Measurements from ENCODE around the gene CKM.
"Not testable (repeated sequence)": the region's sequence is repeated elsewhere in the genome, so short reads cannot be mapped to it uniquely, and the experiment has no call there.

The CKM gene

GRCh38 chr19:45269939-45270338 lies 52.7 kb downstream of the CKM start:
- H3K4me3 ChIP-seq (ENCODE audit: low read depth, low read length); H3K27me3 ChIP-seq (ENCODE audit: insufficient read depth, low read depth, severe bottlenecking); DNase-seq; H3K27ac ChIP-seq; H3K9me3 ChIP-seq (ENCODE audit: severe bottlenecking): not testable (repeated sequence)
- 0 out of 2 replicates have a peak, but pooled peaks have one; percentile 8 for TF ChIP-seq CTCF (IDR thresholded peaks at IDR 0.05; ENCODE audit: low read depth, low read length)
- peaks cover 42% of the 10 kb centered on the region for H3K36me3 ChIP-seq

GRCh38 chr19:45267296-45267695 lies 55.4 kb downstream of the CKM start:
- Histone ChIP-seq H3K9me3 (ENCODE audit: severe bottlenecking) (no peaks in the 10 kb centered on the region), H3K4me3 (ENCODE audit: low read depth, low read length) (no peak overlapping the region), H3K27me3 (ENCODE audit: insufficient read depth, low read depth, severe bottlenecking) (no peaks in the 10 kb centered on the region), H3K36me3 (peaks cover 30% of the 10 kb centered on the region), H3K27ac (no peak overlapping the region)
- no peak for DNase-seq
- TF ChIP-seq CTCF (IDR thresholded peaks at IDR 0.05; ENCODE audit: low read depth, low read length), result no peak

GRCh38 chr19:45265375-45265774 lies 57.3 kb downstream of the CKM start:
- H3K4me3 ChIP-seq (ENCODE audit: low read depth, low read length), result no peak overlapping the region
- no peak for DNase-seq
- TF ChIP-seq CTCF (IDR thresholded peaks at IDR 0.05; ENCODE audit: low read depth, low read length), result no peak
- H3K27me3 ChIP-seq (ENCODE audit: insufficient read depth, low read depth, severe bottlenecking), result no peaks in the 10 kb centered on the region
- peaks cover 13% of the 10 kb centered on the region for H3K36me3 ChIP-seq
- H3K9me3 ChIP-seq (ENCODE audit: severe bottlenecking), result no peaks in the 10 kb centered on the region
- no peak overlapping the region for H3K27ac ChIP-seq

GRCh38 chr19:45264781-45265317 lies 57.8 kb downstream of the CKM start:
- no peak for TF ChIP-seq CTCF (IDR thresholded peaks at IDR 0.05; ENCODE audit: low read depth, low read length)
- DNase-seq, result no peak
- Histone ChIP-seq H3K27me3 (ENCODE audit: insufficient read depth, low read depth, severe bottlenecking) (no peaks in the 10 kb centered on the region), H3K4me3 (ENCODE audit: low read depth, low read length) (no peak overlapping the region), H3K36me3 (peaks cover 8% of the 10 kb centered on the region), H3K27ac (no peak overlapping the region), H3K9me3 (ENCODE audit: severe bottlenecking) (no peaks in the 10 kb centered on the region)

GRCh38 chr19:45263013-45263412 lies 59.7 kb downstream of the CKM start:
- TF ChIP-seq CTCF (IDR thresholded peaks at IDR 0.05; ENCODE audit: low read depth, low read length), result no peak
- Histone ChIP-seq H3K36me3 (peaks cover 7% of the 10 kb centered on the region), H3K4me3 (ENCODE audit: low read depth, low read length) (no peak overlapping the region), H3K9me3 (ENCODE audit: severe bottlenecking) (no peaks in the 10 kb centered on the region), H3K27me3 (ENCODE audit: insufficient read depth, low read depth, severe bottlenecking) (no peaks in the 10 kb centered on the region), H3K27ac (no peak overlapping the region)
- no peak for DNase-seq

GRCh38 chr19:45262570-45262969 lies 60.1 kb downstream of the CKM start:
- Histone ChIP-seq H3K36me3 (peaks cover 5% of the 10 kb centered on the region), H3K4me3 (ENCODE audit: low read depth, low read length) (no peak overlapping the region), H3K27ac (no peak overlapping the region), H3K27me3 (ENCODE audit: insufficient read depth, low read depth, severe bottlenecking) (no peaks in the 10 kb centered on the region), H3K9me3 (ENCODE audit: severe bottlenecking) (no peaks in the 10 kb centered on the region)
- no peak for TF ChIP-seq CTCF (IDR thresholded peaks at IDR 0.05; ENCODE audit: low read depth, low read length)
- no peak for DNase-seq
